Measurements from ENCODE around the gene MYPOP. TPM values are rescaled to one million over a fixed set of nuclear protein-coding genes. Genes with fewer than 3 reads are reported as not detected.

The MYPOP gene
- total and polyA plus RNA-seq, 2 donors from 2014 or later = 6.7 to 11.7 TPM

DNA sequence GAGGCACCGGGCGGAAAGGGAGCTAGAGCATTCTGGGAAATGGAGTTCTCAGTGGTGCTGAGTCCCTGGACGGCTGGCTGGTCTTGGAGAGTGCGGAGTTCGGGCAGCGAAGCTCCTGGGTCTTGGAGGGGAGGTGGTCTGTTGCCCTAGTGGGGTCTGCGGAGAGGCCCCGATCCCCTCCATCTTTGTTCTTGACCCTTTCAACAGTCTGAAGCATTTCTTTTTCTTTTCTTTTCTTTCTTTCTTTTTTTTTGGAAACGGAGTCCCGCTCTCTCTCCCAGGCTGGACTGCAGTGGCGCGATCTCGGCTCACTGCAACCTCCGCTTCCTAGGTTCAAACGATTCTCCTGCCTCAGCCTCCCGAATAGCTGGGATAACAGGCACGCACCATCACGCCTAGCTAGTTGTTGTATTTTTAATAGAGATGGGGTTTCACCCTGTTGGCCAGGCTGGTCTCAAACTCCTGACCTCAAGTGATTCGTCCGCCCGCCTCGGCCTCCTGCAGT, 39.0 kb downstream of the MYPOP start:
- intact Hi-C loops (cut with DNase I) = no loop called here
- Histone ChIP-seq H3K9ac (ENCODE audit: low read length in 3 of 3) (no peak overlapping the region), H3K27ac (ENCODE audit: low read depth in 2 of 2, low read length in 2 of 2) (no peak overlapping the region), H3K4me1 (ENCODE audit: control insufficient read depth in 2 of 3, insufficient read depth in 2 of 3, low read depth in 1 of 3, low read length in 3 of 3) (peaks cover 0 to 10% (median 0%) of the 10 kb centered on the region in 3 donors), H3K27me3 (ENCODE audit: control insufficient read depth, insufficient read depth, low read length) (peaks cover 16% of the 10 kb centered on the region), H3K36me3 (ENCODE audit: control insufficient read depth in 2 of 3, insufficient read depth in 3 of 3, low read length in 3 of 3) (no peaks in the 10 kb centered on the region), H3K4me3 (ENCODE audit: low read length in 3 of 3) (peak overlapping the region in 2 of 3 donors; percentile 66 to 78), H3K9me3 (ENCODE audit: control insufficient read depth in 2 of 3, insufficient read depth in 1 of 3, low read length in 3 of 3) (no peaks in the 10 kb centered on the region)
- no peak for DNase-seq
- FAIRE-seq = no peak
- no peak for TF ChIP-seq CTCF (IDR thresholded peaks at IDR 0.05; ENCODE audit: borderline replicate concordance, extremely low read depth, insufficient read depth)

DNA sequence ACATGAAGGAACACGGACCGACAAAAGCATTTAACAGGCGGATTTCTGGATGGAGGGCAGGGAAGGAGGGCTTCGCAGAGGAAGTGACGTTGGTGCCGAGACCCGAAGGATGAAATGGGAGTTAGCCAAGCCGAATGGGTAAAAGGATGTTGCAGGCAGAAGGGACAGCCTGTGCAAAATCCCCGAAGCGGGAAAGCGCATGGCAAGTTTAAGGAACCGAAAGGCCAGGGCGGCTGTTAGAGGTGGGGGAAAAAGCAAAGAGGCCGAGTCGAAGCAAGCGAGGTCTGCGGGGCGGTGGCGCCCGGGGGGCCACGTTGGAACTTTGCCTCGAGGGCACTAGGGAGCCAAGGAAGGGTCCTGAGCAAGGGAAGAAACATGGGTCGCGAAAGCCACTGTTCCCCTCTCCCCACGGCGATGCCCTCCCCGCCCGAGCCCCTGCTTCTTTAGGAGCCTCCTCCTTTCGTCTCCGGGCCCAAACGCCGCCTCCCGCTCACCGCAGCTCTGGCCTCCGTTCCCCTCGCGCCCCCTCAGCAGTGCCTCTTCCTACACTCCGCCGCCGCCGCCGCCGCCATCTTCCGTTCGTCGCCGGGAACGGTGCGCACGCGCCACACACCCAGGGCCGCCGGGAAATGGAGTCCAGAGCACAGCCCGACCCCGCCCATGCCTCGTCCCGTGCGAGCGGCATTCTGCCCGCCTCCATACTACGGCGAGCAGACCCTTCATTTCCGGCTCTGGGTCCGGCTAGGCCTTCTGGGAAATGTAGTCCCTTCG, 39.7 kb downstream of the MYPOP start, which contains the start of gene SYMPK:
TSS of gene SYMPK (minus strand) at position 584 of the 771 bp plus-strand sequence. CDS start 8,652 bp downstream, outside the sequence.
- FAIRE-seq = peak; percentile 70
- peak within 1 kb of the TSS; percentile 65 to 99 (median 90) for H3K9ac ChIP-seq (ENCODE audit: low read length in 3 of 3)
- intact Hi-C loops (cut with DNase I) = no loop called here
- peaks cover 16% of the 10 kb centered on the region for H3K27me3 ChIP-seq (ENCODE audit: control insufficient read depth, insufficient read depth, low read length)
- peak; percentile 99 to 100 (median 99) for DNase-seq
- H3K4me1 ChIP-seq (ENCODE audit: control insufficient read depth in 2 of 3, insufficient read depth in 2 of 3, low read depth in 1 of 3, low read length in 3 of 3) = peaks cover 0 to 10% (median 0%) of the 10 kb centered on the region in 3 donors
- TF ChIP-seq CTCF (IDR thresholded peaks at IDR 0.05; ENCODE audit: borderline replicate concordance, extremely low read depth, insufficient read depth) = no peak
- H3K36me3 ChIP-seq (ENCODE audit: control insufficient read depth in 2 of 3, insufficient read depth in 3 of 3, low read length in 3 of 3) = no peaks in the 10 kb centered on the region
- H3K4me3 ChIP-seq (ENCODE audit: low read length in 3 of 3) = peak within 1 kb of the TSS; percentile 89 to 100 (median 90)
- H3K9me3 ChIP-seq (ENCODE audit: control insufficient read depth in 2 of 3, insufficient read depth in 1 of 3, low read length in 3 of 3) = no peaks in the 10 kb centered on the region
- H3K27ac ChIP-seq (ENCODE audit: low read depth in 2 of 2, low read length in 2 of 2) = peak within 1 kb of the TSS; percentile 59 to 90

DNA sequence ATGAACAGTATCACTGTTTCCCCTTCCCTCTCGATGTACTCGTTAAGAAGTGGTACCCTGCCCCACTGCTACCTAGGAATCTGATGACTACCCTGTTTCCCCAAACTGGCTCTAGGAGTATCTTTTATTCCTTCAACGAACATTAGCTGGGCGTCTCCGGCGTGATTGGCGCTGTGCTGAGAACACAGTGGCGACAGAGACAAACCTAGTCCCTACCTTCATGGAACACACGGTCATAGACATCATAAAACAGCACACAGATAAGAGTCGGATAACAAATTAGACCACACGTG, 40.2 kb downstream of the MYPOP start:
- intact Hi-C loops (cut with DNase I) = no loop called here
- H3K9ac ChIP-seq (ENCODE audit: low read length in 3 of 3) = peak overlapping the region; percentile 65 to 99 (median 90)
- no peaks in the 10 kb centered on the region for H3K9me3 ChIP-seq (ENCODE audit: control insufficient read depth in 2 of 3, insufficient read depth in 1 of 3, low read length in 3 of 3)
- H3K27me3 ChIP-seq (ENCODE audit: control insufficient read depth, insufficient read depth, low read length) = peaks cover 16% of the 10 kb centered on the region
- peaks cover 0 to 10% (median 0%) of the 10 kb centered on the region in 3 donors for H3K4me1 ChIP-seq (ENCODE audit: control insufficient read depth in 2 of 3, insufficient read depth in 2 of 3, low read depth in 1 of 3, low read length in 3 of 3)
- H3K36me3 ChIP-seq (ENCODE audit: control insufficient read depth in 2 of 3, insufficient read depth in 3 of 3, low read length in 3 of 3) = no peaks in the 10 kb centered on the region
- peak overlapping the region; percentile 59 to 90 for H3K27ac ChIP-seq (ENCODE audit: low read depth in 2 of 2, low read length in 2 of 2)
- FAIRE-seq (no peak), DNase-seq (no peak)
- no peak for TF ChIP-seq CTCF (IDR thresholded peaks at IDR 0.05; ENCODE audit: borderline replicate concordance, extremely low read depth, insufficient read depth)
- peak overlapping the region; percentile 89 to 100 (median 90) for H3K4me3 ChIP-seq (ENCODE audit: low read length in 3 of 3)

All from kidney (tissue), 14 donors.